NCI-H2107 (cell line): ENCODE measurements around the gene DENND6A.
"Not testable (repeated sequence)": the region's sequence is repeated elsewhere in the genome, so short reads cannot be mapped to it uniquely, and the experiment has no call there.

ENCODE experiments used
- DNase-seq: peaks from one replicate; lab custom pipeline; 2025; lab: John Stamatoyannopoulos, UW

The DENND6A gene

DNA sequence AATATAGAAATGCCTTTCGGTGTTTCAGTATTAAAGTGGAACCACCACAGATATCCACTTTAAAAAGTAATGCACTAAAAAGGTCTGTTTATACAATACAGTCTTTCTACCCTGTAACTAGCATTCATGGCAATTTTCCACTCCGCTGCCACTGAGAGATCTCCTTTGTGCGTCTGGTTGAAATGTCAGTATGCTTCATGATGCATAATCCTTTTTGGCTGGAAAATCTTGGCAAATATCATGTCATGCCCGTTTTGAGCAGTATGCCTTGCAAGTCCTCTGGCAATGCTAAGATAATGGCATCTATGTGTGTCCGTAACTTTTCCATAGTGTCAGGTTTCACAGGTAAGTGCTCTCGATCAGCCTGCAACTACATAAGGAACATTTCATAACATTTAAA is 64.9 kb downstream of the DENND6A start:
- DNase-seq = peak; percentile 41

DNA sequence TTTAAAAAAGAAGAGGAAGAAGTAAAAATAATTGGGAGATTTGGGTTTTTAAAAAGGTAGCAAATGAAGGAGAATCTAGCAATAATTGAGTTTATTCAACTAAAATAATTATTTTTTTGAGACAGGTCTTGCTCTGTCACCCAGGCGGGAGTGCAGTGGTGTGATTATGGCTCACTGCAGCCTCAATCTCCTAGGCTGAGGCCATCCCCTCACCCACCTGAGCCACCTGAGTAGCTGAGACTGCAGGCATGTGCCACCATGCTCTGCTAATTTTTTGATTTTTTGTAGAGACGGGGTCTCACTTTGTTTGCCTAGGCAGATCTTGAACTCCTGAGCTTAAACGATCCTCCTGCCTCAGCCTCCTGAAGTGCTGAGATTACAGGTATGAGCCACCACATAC is 68.1 kb downstream of the DENND6A start:
- no peak for DNase-seq

DNA sequence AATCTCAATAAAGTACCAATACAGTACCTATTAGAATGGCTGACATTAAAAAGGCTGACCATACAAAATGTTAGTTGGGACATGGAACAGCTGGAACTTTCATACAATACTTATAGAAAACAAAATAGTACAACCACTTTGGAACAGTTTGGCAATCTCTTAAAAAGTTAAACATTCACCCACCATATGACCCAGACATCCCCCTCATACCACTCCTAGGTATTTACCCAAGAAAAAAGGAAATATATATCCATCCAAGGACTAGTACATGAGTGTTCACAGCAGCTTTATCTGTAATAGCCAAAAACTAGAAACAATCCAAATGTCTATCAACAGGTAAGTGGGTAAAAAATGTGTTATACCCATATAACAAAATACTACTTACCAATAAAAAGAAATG is 70.5 kb downstream of the DENND6A start:
- no peak for DNase-seq

DNA sequence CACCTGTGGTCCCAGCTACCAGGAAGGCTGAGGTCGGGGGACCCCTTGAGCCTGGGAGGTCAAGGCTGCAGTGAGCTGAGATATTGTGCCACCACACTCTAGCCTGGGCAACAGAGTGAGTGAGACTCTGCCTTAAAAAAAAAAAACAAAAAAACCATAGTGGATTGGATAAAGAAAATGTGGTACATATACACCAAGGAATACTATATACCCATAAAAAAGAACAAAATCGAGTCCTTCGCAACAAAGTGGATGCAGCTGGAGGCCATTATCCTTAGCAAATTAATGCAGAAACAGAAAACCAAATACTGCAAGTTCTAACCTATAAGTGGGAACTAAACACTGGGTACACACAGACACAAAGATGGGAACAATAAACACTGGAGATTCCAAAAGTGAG is 75.1 kb downstream of the DENND6A start:
- DNase-seq = no peak

DNA sequence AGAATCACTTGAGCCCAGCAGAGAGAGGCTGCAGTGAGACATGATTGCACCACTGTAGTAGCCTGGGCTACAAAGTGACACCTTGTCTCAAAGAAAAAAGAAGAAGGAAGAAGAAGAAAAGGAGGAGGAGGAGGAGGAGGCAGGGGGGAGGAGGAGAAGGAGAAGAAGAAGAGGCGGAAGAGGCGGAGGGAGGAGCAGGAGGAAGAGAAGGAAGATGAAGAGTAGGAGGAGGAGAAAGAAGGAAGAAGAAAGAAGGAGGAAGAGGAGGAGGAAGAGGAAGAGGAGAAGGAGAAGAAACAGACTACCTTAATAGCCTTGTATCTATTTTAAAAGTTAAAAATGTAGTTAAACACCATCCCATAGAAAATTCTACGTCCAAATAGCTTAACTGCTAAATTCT is 76.6 kb downstream of the DENND6A start:
- DNase-seq = no peak

DNA sequence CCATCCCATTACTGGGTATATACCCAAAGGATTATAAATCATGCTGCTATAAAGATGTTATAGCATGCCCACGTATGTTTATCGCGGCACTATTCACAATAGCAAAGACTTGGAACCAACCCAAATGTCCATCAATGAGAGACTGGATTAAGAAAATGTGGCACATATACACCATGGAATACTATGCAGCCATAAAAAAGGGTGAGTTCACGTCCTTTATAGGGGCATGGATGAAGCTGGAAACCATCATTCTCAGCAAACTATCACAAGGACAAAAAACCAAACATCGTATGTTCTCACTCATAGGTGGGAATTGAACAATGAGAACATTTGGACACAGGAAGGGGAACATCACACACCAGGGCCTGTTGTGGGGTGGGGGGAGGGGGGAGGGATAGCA is 81.0 kb downstream of the DENND6A start:
- not testable (repeated sequence) for DNase-seq

DNA sequence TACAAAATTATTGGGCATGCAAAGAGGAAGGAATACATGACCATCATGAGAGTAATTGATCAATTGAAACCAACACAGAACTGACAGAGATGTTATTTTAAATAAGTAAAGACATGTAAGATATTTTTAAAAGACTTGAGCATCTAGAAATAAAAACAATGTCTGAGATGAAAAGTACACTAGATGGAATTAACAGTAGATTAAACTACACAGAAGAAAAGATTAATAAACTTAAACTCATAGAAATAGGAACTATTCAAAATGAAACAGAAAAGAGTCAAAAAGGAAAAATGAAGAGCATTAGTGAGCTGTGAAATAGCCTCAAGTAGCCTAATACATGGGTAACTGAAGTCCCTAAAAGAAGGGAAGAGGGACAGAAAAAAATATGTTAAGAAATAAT is 87.2 kb downstream of the DENND6A start:
- DNase-seq = no peak

DNA sequence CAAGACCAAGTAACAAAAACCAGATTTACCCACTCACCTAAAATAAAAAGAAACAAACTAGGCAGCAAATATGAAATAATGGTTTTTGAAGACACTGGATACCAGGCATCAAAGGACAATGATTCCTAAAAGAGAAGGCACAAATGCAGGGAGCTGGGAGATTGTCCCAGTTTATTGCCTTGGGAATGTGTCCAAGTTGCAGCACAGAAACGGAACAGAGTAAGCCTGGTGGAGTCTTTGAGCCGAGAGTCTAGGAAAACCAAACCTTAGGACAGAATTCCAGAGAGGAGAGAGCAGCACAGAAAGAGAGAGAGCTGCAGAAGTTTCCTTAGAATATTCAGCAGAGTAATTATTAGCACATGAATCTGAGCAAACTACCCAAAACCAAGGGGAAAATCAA is 87.9 kb downstream of the DENND6A start:
- no peak for DNase-seq

DNA sequence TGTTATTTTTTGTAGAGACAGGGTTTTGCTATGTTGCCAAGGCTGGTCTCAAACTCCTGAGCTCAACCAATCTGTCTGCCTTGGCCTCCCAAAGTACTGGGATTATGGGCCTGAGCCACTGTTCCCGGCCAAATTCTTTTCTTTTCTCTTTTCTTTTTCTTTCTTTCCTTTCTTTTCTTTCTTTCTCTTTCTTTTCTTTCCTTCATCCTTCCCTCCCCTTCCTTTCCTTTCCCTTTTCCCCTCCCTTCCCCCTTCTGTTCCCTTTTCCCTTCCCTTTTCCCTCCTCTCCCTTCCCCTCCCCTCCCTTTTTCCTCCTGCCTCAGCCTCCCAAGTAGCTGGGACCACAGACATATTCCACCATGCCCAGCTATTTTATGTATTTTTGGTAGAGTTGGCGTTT is 92.7 kb downstream of the DENND6A start:
- no peak for DNase-seq

DNA sequence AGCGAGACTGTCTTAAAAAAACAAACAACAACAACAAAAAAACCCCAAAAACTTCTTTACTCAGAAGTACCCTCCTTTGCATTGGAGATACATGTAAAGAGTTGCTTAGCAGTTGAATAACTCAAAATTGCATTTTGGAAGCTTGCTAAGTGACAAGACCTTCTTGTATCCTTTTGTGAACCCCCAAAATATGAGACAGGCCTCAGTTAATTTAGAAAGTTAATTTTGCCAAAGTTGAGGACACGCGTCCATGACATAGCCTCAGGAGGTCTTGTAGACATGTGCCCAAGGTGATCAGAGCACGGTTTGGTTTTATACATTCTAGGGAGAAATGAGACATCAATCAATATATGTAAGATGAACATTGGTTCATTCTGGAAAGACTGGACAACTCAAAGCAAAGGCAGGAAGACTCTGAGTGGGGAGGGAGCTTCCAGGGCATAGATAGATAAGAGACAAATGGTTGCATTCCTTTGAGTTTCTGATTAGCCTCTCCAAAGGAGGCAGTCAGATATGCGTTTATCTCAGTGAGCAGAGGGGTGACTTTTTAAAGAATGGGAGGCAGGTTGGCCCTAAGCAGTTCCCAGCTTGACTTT is 94.0 kb downstream of the DENND6A start:
- no peak for DNase-seq

DNA sequence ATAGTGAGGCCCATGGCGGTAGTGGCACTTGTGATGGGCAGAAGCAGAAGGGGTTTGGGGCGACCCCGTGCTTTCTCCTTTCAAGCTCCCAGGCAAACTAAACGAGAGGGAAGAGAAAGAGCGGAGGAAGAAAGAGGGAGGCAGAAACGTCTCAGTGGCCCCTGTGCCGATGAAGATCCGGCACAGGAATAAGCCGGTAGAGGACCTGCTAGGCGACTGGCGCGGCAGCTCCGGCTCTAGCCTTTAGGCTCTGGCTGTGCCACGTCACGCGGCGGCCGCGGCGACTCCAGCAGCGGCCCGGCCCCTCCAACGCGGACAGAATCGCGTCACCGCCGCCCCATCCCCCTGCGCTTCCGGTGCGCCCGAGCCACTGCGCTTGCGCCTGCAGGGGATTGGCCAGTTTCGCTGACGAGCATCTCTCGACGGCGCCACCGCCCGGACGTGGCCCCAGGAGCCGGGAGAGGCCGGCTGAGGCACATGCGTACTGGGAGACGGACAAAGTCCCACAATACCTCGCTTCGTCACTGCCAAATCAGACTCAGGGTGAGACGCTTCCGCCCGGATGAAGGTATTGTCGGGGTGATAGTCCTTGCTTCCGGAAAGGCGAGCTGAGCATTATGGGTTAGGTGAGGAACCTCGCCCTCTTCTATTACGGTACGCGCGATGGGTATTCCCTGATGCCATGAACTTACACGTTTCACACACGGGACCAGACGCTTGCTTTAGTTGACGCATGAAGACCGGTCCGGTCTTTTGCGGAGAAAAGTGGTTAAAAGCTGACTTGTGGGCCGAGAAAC is 95.6 kb downstream of the DENND6A start, which contains the start of gene ARF4:
Gene ARF4 (minus strand): TSS at position 218 of the 797 bp plus-strand sequence. CDS start 204 bp downstream, at position 14.
- peak; percentile 87 for DNase-seq

DNA sequence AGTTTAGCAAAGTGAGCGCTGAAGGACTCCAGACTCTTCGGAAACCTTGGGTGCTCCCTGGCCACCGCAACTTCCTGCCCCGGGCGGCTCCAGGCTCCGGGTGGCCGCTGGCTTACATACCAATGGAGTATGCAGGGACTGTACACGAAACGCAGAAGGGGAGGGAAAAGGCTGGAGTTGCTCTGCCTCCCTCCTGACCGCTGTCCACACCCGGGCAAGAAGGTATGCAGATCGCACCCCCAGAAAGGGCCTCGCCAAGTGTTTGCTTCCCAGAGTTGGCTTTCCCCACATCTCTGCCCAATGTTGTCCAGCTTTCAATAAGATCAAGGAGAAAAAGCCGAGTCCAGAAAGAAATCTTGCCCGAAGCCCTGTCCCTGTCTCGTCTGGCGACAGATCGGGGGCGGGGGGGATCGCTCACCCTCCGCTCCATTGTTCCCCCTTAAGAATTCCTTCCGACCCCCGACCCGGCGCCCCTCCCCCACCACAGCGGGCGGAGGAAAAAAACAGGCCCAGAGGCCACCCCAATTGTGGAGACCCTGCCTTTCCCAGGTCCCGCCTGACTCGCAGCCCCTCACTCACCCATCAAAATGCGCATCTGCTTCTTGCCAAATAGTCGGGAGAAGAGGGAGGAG is 96.3 kb downstream of the DENND6A start:
- DNase-seq = no peak

DNA sequence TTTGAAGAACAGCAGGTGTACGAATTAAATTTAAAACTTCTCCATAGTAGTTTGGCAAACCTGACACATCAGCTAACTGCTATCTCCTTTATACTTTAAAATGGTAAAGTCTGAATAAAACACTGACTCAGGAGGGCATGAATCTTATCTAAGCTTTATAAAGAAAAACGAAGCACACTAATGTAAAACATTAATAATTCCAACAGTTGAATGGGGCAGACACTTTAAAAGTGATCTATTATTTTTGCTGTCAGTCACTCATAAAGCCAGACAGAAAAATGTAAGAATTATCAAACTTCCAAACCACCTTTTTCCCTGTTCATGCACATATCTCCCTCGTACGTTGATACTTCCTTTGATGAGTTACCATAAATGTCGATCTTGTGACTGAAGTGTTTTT is 98.3 kb downstream of the DENND6A start:
- no peak for DNase-seq

DNA sequence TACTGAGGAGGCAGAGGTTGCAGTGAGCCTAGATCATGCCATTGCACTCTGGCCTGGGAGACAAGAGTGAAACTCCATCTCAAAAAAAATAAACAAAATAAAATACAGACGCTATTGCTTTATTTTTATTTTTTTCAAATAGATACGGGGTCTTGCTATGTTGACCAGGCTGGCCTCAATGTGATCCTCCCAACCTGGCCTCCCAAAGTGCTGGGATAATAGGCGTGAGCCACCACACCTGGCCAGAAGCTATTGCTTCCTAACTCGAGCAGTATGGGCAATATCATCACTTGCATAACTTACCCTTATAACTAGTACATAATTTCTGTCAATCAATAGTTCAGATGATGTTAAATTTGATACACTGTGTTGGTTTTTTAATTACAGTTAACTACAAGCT is 98.7 kb downstream of the DENND6A start:
- no peak for DNase-seq

DNA sequence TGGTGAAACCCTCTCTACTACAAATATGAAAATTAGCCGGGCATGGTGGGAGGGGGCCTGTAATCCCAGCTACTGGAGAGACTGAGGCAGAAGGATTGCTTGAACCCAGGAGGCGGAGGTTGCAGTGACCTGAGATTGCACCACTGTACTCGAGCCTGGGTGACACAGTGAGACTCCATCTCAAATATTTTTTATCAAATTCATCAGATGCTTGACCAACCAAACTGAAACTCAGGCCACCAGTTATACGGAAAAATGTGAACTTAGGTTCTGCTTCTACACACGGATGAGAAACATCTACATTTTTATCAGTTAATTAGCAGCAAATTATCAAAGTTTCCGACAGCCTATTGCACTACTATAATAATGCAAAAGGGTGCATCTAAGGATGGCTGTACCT is 100.6 kb downstream of the DENND6A start:
- no peak for DNase-seq

DNA sequence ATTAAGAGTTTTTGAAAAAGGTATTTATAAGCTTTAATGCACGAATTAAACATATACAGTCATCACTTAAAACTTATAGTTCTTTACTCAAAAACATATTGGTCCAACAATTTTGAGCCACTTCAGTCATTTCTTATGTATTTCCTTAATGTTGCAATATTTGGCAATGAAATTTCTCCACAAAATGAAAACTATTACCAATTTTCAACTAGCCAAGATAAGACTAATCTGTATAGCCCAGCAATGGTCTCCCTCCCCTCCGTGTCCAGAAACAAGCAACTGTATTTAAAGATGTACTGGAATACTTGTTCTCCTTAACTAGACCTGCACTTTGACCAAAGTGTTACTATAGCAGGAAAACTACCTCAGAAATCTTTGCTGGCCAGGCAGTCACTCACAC is 105.0 kb downstream of the DENND6A start:
- DNase-seq = no peak

DNA sequence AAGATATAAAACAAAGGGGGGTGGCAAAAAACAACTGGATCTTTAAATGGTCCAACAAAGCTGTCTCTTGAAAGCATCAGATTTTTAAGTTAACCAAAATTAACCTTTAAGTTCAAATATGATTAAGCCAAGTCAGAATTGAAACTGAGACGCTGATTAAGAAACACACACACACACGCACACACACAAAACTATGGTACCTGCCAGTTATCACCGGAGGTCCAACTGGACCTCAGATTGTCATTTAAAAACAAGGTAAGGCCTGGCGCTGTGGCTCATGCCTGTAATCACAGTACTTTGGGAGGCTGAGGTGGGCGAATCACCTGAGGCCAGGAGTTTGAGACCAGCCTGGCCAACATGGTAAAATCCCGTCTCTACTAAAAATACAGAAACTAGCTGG is 106.1 kb downstream of the DENND6A start:
- DNase-seq = no peak

DNA sequence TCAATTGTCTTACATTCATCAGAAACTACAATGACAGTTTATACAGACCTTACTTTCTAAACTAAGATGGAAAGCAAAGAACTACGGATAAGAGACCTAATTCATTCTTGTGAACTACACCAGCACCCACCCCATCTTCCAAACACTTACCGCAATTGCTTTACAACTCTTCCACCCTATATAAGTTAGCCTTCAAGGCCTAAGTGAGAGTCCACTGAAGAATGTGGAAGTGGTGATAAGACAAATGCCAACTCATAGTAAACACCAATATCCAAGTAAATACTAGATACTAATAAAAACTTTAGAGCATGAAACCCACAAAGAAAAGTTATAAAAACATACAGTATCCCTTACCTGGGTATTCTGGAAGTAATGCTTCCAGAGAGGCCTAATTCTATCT is 109.3 kb downstream of the DENND6A start:
- no peak for DNase-seq

DNA sequence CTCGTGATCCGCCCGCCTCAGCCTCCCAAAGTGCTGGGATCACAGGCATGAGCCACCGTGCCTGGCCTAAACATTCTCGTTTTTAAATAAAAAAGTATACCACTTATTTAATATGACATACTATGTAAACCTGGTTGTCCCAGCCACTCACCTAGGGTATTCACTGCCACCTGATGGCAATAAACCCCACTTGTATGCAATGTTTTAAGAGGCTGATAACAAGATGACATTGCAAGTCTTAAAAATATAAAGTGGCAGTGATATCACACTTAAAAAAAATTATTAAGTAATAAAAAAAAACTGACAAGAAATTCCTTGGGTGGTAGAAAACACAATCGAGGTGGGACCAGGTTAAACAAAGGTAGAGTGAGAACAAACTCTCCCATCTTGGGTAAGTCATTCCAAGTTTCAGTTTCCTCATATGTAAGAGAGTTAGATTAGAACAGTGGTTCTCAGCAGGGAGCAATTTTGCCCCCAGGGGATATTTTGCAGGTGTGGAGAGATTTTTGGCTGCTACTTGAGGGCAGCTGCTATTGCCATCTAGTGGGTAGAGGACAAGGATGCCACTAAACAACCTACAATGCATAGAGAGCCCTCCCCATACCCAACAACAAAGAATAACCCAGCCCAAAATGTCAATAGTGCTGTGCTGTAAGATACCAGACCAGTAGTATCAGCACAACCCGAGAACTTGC is 110.3 kb downstream of the DENND6A start:
- no peak for DNase-seq

DNA sequence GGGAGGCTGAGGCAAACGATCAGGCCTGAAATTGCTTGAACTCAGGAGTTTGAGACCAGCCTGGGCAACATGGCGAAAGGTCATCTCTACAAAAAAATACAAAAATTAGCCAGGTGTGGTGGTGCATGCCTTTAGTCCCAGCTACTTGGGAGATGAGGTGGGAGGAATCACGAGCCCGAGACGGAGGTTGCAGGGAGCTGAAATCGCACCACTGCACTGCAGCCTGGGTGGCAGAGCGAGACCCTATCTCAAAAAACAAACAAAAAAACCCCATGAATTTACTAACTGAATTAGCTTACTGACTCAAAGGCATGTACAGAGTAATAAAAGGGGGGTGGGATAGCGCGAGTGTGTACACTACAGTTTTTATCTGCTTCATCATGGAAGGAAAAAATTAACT is 115.1 kb downstream of the DENND6A start:
- no peak for DNase-seq

DNA sequence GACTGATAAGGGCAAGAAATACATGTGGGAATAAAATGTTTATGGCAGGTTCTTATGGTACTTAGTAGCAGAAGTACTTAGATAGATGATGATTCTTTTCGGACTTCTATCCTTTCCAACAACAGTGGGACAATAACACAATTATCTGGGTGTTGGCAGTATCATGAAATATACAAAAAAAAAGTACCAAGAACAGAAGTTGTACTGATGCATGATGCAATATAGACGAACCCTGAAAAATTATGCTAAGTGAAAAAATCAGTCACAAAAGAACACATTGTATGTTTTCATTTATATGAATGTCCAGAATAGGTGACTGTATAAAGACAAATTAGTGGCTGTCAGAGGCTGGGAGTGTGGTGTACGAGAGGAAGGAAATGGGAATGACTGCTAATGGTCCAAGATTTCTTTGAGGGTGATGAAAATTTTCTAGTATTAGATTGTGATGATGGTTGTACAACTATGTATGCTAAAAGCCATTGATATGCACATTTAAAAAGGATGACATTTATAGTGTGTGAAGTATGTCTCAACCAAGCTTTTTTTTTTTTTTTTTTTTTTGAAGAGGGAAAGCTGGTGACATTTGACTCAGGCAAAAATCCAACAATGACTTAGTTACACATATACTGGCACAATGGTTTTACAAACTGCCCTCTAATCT is 116.8 kb downstream of the DENND6A start:
- no peak for DNase-seq
